NCI-H146 (cell line): ENCODE measurements around the gene PCDHB6.
"Not testable (repeated sequence)": the region's sequence is repeated elsewhere in the genome, so short reads cannot be mapped to it uniquely, and the experiment has no call there.

ENCODE experiments used
- DNase-seq: peaks from one replicate; lab custom pipeline; 2025; lab: John Stamatoyannopoulos, UW

Gene PCDHB6

DNA sequence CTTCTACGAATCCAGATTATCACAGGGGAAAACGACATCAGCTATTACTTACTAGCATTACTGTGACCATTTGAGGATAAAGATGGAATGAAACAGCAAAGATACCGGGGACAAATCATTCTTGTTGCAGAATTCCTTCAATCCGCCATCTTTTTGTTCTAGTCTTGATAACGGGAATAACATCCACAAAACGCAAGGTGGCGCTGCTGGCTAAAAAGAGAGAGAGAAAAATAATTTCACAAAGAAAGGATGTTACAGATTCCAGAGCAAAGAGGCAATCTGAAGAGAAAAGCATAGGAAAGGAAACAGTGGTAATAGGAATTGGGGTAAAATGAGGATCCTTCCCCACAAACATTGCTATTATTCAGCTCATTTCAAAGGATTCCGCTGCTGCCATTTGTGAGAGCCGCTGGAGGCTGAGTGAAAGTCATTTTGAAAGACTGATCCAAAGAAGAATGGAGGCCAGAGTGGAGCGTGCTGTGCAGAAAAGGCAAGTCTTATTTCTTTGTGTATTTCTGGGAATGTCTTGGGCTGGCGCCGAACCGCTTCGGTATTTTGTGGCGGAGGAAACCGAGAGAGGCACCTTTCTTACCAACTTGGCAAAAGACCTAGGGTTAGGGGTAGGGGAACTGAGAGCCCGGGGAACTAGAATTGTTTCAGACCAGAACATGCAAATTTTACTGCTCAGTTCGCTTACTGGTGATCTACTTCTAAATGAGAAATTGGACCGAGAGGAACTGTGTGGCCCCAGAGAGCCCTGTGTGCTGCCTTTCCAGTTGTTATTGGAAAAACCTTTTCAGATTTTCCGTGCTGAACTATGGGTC lies 22.7 kb downstream of the PCDHB6 start, which contains the start of gene PCDHB7:
Gene PCDHB7, plus strand, starts transcription at position 264 of the 824 bp plus-strand sequence. Its CDS starts 192 bp downstream, at position 456.
- DNase-seq: peak; percentile 31

DNA sequence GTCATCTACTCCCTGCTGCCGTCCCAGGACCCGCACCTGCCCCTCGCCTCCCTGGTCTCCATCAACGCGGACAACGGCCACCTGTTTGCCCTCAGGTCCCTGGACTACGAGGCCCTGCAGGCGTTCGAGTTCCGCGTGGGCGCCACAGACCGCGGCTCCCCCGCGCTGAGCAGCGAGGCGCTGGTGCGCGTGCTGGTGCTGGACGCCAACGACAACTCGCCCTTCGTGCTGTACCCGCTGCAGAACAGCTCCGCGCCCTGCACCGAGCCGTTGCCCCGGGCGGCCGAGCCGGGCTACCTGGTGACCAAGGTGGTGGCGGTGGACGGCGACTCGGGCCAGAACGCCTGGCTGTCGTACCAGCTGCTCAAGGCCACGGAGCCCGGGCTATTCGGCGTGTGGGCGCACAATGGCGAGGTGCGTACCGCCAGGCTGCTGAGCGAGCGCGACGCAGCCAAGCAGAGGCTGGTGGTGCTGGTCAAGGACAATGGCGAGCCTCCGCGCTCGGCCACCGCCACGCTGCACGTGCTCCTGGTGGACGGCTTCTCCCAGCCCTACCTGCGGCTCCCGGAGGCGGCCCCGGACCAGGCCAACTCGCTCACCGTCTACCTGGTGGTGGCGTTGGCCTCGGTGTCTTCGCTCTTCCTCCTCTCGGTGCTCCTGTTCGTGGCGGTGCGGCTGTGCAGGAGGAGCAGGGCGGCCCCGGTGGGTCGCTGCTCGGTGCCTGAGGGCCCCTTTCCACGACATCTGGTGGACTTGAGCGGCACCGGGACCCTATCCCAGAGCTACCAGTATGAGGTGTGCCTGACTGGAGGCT lies 24.6 kb downstream of the PCDHB6 start:
- not testable (repeated sequence) for DNase-seq

DNA sequence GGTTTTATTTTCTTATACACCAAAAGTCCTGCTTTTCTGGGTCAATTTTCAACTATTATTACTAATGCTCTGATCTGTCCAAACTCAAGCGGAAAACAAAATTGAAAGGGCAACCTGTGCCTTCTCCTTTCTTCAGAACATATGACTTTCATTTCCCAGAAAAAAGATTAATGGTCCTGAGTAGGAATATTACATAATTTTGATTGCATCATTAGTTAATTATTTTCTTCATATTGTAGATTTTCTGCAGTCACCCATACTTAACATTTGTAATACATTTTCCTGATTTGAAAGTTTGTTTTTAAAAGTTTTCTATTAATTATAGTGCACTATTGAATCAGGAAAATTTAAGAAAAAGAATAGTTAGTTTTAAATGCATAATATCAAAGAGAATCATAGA lies 26.1 kb downstream of the PCDHB6 start:
- no peak for DNase-seq

DNA sequence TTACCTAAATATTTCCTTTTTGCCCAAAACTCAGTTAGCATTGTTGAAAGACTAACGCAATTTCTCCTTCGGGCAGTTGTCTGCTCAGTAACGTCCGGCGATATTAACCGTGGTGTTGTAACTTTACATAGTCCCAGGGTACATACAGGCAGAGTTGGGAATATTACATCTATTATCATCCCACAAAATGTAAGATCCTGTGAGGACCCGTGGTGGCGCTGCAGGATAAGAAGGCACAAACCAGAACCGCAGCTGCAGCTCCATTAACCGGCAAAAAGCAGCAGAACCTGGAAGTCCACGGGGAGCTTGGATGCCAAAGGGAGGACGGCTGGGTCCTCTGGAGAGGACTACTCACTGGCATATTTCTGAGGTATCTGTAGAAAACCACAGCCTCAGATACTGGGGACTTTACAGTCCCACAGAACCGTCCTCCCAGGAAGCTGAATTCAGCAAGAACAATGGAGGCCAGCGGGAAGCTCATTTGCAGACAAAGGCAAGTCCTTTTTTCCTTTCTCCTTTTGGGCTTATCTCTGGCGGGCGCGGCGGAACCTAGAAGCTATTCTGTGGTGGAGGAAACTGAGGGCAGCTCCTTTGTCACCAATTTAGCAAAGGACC lies 27.8 kb downstream of the PCDHB6 start, which contains the start of gene PCDHB8:
Gene PCDHB8, plus strand, starts transcription at position 214 of the 615 bp plus-strand sequence. Its CDS starts 245 bp downstream, at position 459.
- DNase-seq: peak; percentile 58

DNA sequence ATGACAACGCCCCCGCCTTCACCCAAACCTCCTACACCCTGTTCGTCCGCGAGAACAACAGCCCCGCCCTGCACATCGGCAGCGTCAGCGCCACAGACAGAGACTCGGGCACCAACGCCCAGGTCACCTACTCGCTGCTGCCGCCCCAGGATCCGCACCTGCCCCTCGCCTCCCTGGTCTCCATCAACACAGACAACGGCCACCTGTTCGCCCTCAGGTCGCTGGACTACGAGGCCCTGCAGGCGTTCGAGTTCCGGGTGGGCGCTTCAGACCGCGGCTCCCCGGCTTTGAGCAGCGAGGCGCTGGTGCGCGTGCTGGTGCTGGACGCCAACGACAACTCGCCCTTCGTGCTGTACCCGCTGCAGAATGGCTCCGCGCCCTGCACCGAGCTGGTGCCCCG lies 29.5 kb downstream of the PCDHB6 start:
- DNase-seq: not testable (repeated sequence)

DNA sequence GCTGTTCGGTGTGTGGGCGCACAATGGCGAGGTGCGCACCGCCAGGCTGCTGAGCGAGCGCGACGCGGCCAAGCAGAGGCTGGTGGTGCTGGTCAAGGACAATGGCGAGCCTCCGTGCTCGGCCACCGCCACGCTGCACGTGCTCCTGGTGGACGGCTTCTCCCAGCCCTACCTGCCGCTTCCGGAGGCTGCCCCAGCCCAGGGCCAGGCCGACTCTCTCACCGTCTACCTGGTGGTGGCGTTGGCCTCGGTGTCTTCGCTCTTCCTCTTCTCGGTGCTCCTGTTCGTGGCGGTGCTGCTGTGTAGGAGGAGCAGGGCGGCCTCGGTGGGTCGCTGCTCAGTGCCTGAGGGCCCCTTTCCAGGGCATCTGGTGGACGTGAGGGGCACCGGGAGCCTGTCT lies 30.0 kb downstream of the PCDHB6 start:
- not testable (repeated sequence) for DNase-seq

DNA sequence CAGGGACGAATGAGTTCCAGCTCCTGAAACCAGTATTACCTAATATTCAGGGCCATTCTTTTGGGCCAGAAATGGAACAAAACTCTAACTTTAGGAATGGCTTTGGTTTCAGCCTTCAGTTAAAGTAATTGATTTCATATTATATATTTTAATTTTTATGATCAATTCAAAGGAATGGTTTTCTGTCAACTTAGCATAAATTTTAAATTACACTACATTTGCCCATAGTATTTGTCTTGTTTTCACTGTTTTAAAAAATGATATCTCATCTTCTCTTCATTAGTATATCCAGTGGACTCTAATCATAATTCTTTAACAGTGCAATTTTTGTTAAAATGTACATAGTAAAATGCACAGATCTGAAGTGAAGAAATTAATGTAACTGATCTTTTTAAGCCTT lies 30.5 kb downstream of the PCDHB6 start:
- no peak for DNase-seq

DNA sequence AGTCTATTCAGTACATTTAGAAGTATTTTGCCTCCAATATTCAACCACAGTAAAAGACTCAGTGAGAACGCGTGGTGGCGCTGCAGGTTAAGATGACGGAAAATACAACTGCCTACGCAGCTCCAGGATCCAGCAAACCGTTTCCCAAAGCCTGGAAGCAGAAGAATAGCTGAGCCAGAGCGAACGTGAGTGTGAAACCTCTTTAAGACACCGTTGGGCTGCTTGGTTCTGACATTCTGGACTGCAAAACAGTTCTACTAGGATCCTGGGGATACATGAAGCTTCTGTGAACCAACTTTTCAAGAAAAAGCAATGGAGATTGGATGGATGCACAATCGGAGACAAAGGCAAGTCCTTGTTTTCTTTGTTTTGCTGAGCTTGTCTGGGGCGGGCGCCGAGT lies 32.4 kb downstream of the PCDHB6 start, which contains the start of gene PCDHB16:
Gene PCDHB16, plus strand, starts transcription at position 140 of the 400 bp plus-strand sequence. Its CDS starts 173 bp downstream, at position 313.
- DNase-seq: no peak

DNA sequence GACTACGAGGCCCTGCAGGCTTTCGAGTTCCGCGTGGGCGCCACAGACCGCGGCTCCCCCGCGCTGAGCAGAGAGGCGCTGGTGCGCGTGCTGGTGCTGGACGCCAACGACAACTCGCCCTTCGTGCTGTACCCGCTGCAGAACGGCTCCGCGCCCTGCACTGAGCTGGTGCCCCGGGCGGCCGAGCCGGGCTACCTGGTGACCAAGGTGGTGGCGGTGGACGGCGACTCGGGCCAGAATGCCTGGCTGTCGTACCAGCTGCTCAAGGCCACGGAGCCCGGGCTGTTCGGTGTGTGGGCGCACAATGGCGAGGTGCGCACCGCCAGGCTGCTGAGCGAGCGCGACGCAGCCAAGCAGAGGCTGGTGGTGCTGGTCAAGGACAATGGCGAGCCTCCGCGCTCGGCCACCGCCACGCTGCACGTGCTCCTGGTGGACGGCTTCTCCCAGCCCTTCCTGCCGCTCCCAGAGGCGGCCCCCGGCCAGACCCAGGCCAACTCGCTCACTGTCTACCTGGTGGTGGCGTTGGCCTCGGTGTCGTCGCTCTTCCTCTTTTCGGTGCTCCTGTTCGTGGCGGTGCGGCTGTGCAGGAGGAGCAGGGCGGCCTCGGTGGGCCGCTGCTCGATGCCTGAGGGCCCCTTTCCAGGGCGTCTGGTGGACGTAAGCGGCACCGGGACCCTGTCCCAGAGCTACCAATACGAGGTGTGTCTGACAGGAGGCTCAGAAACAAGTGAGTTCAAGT lies 34.4 kb downstream of the PCDHB6 start:
- not testable (repeated sequence) for DNase-seq

DNA sequence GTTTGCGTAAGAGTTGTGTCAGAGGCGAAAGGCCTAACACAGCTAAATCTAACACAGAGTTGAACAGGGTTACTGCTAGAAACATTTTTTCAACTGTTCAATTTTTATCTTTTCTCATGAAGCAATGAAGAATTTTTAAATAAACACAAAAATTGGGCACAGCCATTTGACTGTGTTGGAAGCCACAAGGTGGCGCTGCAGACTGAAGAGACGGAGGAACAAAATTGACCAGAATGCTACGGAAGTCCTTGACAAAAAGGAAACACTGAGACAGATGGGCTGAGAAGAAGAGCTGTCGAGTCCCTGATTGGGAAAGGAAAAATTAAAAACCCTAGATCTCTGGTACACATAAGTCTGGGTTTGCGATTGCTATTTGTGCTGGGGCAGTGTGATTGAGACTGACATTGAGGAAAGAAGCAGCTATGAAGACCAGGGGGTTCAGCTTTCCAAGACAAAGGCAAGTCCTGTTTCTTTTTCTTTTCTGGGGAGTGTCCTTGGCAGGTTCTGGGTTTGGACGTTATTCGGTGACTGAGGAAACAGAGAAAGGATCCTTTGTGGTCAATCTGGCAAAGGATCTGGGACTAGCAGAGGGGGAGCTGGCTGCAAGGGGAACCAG lies 37.1 kb downstream of the PCDHB6 start, which contains the start of gene PCDHB9:
Gene PCDHB9, plus strand, starts transcription at position 265 of the 616 bp plus-strand sequence. Its CDS starts 158 bp downstream, at position 423.
- DNase-seq: peak; percentile 69

DNA sequence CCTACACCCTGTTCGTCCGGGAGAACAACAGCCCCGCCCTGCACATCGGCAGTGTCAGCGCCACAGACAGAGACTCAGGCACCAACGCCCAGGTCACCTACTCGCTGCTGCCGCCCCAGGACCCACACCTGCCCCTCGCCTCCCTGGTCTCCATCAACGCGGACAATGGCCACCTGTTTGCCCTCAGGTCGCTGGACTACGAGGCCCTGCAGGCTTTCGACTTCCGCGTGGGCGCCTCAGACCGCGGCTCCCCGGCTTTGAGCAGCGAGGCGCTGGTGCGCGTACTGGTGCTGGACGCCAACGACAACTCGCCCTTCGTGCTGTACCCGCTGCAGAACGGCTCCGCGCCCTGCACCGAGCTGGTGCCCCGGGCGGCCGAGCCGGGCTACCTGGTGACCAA lies 38.8 kb downstream of the PCDHB6 start:
- not testable (repeated sequence) for DNase-seq

DNA sequence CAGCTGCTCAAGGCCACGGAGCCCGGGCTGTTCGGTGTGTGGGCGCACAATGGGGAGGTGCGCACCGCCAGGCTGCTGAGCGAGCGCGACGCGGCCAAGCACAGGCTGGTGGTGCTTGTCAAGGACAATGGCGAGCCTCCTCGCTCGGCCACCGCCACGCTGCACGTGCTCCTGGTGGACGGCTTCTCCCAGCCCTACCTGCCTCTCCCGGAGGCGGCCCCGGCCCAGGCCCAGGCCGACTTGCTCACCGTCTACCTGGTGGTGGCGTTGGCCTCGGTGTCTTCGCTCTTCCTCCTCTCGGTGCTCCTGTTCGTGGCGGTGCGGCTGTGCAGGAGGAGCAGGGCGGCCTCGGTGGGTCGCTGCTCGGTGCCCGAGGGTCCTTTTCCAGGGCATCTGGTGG lies 39.3 kb downstream of the PCDHB6 start:
- not testable (repeated sequence) for DNase-seq

DNA sequence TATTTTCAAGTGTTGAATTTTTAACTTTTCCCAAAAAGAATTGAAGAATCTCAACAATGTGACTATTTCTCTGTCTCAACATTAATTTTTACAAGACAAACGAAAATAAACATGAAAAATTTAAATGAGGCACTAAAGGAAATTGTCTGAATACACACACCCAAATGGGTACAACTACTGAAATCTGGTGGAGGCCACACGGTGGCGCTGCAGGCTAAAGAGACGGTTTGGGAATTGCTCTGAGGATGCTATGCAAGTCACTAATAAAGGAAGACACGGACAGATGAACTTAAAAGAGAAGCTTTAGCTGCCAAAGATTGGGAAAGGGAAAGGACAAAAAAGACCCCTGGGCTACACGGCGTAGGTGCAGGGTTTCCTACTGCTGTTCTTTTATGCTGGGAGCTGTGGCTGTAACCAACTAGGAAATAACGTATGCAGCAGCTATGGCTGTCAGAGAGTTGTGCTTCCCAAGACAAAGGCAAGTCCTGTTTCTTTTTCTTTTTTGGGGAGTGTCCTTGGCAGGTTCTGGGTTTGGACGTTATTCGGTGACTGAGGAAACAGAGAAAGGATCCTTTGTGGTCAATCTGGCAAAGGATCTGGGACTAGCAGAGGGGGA lies 42.4 kb downstream of the PCDHB6 start, which contains the start of gene PCDHB10:
Gene PCDHB10, plus strand, starts transcription at position 244 of the 616 bp plus-strand sequence. Its CDS starts 200 bp downstream, at position 444.
- DNase-seq: peak; percentile 46

DNA sequence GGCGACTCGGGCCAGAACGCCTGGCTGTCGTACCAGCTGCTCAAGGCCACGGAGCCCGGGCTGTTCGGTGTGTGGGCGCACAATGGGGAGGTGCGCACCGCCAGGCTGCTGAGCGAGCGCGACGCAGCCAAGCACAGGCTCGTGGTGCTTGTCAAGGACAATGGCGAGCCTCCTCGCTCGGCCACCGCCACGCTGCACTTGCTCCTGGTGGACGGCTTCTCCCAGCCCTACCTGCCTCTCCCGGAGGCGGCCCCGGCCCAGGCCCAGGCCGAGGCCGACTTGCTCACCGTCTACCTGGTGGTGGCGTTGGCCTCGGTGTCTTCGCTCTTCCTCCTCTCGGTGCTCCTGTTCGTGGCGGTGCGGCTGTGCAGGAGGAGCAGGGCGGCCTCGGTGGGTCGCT lies 44.5 kb downstream of the PCDHB6 start:
- DNase-seq: not testable (repeated sequence)

DNA sequence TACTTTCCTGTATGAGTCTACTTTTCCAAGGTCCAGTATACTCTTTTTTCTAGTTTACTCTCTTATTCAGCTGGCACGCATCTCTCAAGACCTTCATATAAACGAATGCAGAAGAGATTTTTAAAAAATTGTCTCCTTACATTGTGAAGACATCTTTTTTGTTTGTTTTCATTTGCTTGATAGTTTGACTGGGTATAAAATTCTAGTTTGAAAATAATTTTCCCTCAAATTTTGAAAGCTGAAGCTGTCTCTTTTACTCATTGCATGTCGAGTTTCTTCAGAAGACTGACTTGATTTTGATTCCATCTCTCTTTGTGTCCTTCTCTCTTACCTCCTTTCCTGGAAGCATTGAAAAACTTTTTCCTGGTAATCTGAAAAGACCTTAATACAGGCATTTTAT lies 46.5 kb downstream of the PCDHB6 start:
- DNase-seq: no peak

DNA sequence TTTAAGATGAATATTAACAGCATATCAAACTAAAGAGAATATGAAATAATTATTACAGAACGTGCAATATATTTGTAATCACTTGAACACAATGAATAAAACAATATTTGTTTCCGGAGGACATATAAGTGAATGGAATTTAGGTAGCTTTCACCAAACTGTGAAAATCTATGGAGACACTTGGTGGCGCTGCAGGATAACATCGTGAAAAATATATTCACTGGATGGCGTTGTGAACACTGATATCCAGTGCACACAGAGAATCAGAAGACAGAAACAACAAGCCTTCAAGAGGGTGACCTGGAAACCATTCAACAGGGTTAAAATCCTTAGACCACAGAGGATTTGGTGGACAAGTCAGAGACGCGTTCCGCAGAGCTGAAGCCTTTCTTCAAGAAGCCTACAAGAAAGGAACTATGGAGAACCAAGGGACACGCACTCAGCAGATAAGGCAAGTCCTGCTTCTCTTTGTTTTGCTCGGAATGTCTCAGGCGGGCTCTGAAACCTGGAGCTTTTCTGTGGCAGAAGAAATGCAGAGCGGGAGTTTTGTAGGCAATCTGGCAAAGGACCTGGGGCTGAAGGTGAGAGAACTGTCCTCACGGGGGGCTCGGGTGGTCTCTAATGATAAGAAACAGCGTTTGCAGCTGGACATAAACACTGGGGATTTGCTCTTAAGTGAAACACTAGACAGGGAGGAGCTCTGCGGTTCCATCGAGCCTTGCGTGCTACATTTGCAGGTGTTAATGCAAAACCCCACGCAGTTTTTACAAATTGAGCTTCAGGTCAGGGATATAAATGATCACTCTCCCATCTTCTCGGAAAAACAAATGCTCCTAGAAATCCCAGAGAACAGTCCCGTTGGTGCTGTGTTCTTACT lies 49.7 kb downstream of the PCDHB6 start, which contains the start of gene PCDHB11:
Gene PCDHB11, plus strand, starts transcription at position 269 of the 877 bp plus-strand sequence. Its CDS starts 148 bp downstream, at position 417.
- peak; percentile 58 for DNase-seq

DNA sequence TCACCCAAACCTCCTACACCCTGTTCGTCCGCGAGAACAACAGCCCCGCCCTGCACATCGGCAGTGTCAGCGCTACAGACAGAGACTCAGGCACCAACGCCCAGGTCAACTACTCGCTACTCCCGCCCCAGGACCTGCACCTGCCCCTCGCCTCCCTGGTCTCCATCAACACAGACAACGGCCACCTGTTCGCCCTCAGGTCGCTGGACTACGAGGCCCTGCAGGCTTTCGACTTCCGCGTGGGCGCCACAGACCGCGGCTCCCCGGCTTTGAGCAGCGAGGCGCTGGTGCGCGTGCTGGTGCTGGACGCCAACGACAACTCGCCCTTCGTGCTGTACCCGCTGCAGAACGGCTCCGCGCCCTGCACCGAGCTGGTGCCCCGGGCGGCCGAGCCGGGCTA lies 51.3 kb downstream of the PCDHB6 start:
- not testable (repeated sequence) for DNase-seq

DNA sequence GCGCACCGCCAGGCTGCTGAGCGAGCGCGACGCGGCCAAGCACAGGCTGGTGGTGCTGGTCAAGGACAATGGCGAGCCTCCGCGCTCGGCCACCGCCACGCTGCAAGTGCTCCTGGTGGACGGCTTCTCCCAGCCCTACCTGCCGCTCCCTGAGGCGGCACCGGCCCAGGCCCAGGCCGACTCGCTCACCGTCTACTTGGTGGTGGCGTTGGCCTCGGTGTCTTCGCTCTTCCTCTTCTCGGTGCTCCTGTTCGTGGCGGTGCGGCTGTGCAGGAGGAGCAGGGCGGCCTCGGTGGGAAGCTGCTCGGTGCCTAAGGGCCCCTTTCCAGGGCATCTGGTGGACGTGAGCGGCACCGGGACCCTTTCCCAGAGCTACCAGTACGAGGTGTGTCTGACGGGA lies 51.8 kb downstream of the PCDHB6 start:
- DNase-seq: not testable (repeated sequence)
